C4-2B (cell line): ENCODE results near the gene MAPKAPK3.

Experiments used
- CTCF ChIP-seq: fragments of 450-650 bp; conservative IDR thresholded peaks from 2 replicates; pipeline ENCODE4 v1.5.1; 2017; ENCODE audit warnings: mild to moderate bottlenecking
- ZFX ChIP-seq: fragments of 450-650 bp; IDR thresholded peaks from 2 replicates; pipeline ENCODE4 v1.6.1; 2017

DNA sequence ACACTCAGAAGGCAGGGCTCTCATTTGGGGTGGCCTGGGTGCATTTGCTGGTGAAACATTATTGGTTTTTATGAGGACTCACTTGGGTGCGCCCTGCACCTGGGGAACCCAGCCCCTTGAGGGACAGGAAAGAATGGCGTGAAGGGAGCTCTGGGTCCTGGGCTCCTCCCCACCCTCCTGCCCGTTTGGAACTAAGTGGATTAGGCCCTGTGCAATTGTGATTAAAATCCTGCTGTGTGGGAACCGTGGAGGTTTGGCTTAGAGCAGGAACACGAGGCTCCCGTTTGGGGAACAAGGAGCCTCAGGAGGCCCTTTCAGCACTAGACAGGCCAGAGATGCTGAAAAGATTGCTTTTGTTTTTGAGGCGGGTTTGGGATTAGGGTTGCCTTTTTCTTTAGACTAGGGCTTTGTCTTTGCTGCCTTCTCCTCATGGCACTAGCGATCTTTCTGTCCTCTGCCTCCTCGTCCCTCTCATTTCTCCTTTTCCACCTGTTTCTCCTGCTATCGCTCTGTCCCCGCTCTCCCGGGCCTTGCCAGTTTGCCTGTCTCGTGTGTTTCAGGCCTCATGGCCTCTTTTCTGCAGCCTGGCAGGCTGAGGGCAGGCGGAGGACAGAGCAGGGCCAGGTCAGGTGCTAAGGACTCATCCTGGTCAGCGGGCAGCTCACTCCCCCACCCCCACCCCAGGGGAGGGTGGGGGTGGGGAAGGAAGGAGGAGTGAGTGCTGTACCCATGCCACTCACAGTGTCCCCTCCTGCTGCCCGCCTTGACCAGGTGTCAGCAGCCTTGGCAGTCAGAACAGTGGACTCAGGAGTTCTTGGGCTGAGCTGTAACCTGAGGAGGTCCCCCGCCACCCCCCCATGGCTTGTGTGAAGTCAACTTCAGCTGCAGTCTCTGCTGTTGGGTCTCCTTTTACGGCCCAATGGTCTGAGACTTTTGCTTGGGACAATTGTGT lies 8.6 kb downstream of the MAPKAPK3 start:
- TF ChIP-seq CTCF (no peak), ZFX (no peak)
